ENCODE measurements around the gene NCOA3. TPM values are rescaled to one million over a fixed set of nuclear protein-coding genes. Genes with fewer than 3 reads are reported as not detected.
"Not testable (repeated sequence)": the region's sequence is repeated elsewhere in the genome, so short reads cannot be mapped to it uniquely, and the experiment has no call there.

Gene NCOA3
- total RNA-seq, 1 experiment from 2014 or later = 96.7 TPM

- peak overlapping the region; percentile 48 for H3K27ac Mint-ChIP-seq (ENCODE audit: unreplicated experiment)
- TF ChIP-seq, protein P1, sequence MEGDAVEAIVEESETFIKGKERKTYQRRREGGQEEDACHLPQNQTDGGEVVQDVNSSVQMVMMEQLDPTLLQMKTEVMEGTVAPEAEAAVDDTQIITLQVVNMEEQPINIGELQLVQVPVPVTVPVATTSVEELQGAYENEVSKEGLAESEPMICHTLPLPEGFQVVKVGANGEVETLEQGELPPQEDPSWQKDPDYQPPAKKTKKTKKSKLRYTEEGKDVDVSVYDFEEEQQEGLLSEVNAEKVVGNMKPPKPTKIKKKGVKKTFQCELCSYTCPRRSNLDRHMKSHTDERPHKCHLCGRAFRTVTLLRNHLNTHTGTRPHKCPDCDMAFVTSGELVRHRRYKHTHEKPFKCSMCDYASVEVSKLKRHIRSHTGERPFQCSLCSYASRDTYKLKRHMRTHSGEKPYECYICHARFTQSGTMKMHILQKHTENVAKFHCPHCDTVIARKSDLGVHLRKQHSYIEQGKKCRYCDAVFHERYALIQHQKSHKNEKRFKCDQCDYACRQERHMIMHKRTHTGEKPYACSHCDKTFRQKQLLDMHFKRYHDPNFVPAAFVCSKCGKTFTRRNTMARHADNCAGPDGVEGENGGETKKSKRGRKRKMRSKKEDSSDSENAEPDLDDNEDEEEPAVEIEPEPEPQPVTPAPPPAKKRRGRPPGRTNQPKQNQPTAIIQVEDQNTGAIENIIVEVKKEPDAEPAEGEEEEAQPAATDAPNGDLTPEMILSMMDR (IDR thresholded peaks at IDR 0.05; ENCODE audit: insufficient read depth in 1 of 2, low read depth in 1 of 2, low read length in 1 of 2, severe bottlenecking in 1 of 2, unreplicated experiment in 1 of 2) = peak in 1 of 2 experiments; percentile 7
- CTCF ChIA-PET = interaction anchor here (0.7 to 2.1 kb wide), 10 partner anchors 9 to 297 kb away, joined by 3 to 27 read pairs (median 5); partner anchors contain the start of gene NCOA3
These were observed 8.3 kb upstream of the NCOA3 start for GRCh38 chr20:47493175-47493962.

GRCh38 chr20:47493963-47494293 lies 7.8 kb upstream of the NCOA3 start:
- no TSS peak for BruUV-seq (replicated peaks)
- TF ChIP-seq, protein P1 (IDR thresholded peaks at IDR 0.05; ENCODE audit: insufficient read depth in 1 of 2, low read depth in 1 of 2, low read length in 1 of 2, severe bottlenecking in 1 of 2, unreplicated experiment in 1 of 2) = no peak
- no peaks in the 10 kb centered on the region for H3K27me3 ChIP-seq (replicated peaks; ENCODE audit: control insufficient read depth, insufficient read depth, low read length)
- Mint-ChIP-seq H3K27ac (ENCODE audit: unreplicated experiment) (peak overlapping the region; percentile 48), H3K4me3 (ENCODE audit: unreplicated experiment) (peak overlapping the region; percentile 54), H3K9me3 (ENCODE audit: unreplicated experiment) (no peaks in the 10 kb centered on the region), H3K27me3 (ENCODE audit: insufficient read depth, unreplicated experiment) (no peaks in the 10 kb centered on the region), H3K36me3 (ENCODE audit: insufficient read depth, unreplicated experiment) (peaks cover 5% of the 10 kb centered on the region), H3K4me1 (ENCODE audit: low read depth, unreplicated experiment) (peaks cover 28% of the 10 kb centered on the region)
- ChIA-PET CTCF (interaction anchor here (0.6 to 2.1 kb wide), 10 partner anchors 8 to 127 kb away, joined by 3 to 27 read pairs (median 5); partner anchors contain the start of gene NCOA3), POLR2A (interaction anchor here (1.0 to 1.7 kb wide), 5 partner anchors 8 to 121 kb away, joined by 3 to 73 read pairs (median 7); partner anchors contain the start of gene NCOA3)
- intact Hi-C loops (cut with micrococcal nuclease; ENCODE audit: unreplicated experiment) = loop anchor here (1.0 kb wide), 3 partner anchors 7 to 53 kb away; partner anchors contain the start of gene NCOA3
- no peaks in the 10 kb centered on the region for H3K36me3 ChIP-seq (ENCODE audit: control insufficient read depth, insufficient read depth, low read length)
- DNase-seq = peak; percentile 68 to 85
- peaks cover 23% of the 10 kb centered on the region for H3K4me1 ChIP-seq
- H3K4me3 ChIP-seq (ENCODE audit: low read depth, low read length) = no peak overlapping the region
- H3K9me3 ChIP-seq = no peaks in the 10 kb centered on the region

More at GRCh38 chr20:47493175-47493962, 8.3 kb upstream of the NCOA3 start:
- Histone ChIP-seq H3K27me3 (replicated peaks; ENCODE audit: control insufficient read depth, insufficient read depth, low read length) (no peaks in the 10 kb centered on the region), H3K9me3 (no peaks in the 10 kb centered on the region), H3K4me1 (peaks cover 23% of the 10 kb centered on the region), H3K4me3 (ENCODE audit: low read depth, low read length) (peak overlapping the region; percentile 11; the same call in 1 of the 2 replicates), H3K36me3 (ENCODE audit: control insufficient read depth, insufficient read depth, low read length) (no peaks in the 10 kb centered on the region)
- Mint-ChIP-seq H3K36me3 (ENCODE audit: insufficient read depth, unreplicated experiment) (peaks cover 5% of the 10 kb centered on the region), H3K9me3 (ENCODE audit: unreplicated experiment) (no peaks in the 10 kb centered on the region), H3K4me1 (ENCODE audit: low read depth, unreplicated experiment) (peaks cover 25% of the 10 kb centered on the region), H3K4me3 (ENCODE audit: unreplicated experiment) (peak overlapping the region; percentile 54), H3K27me3 (ENCODE audit: insufficient read depth, unreplicated experiment) (no peaks in the 10 kb centered on the region)
- BruUV-seq (replicated peaks) = no TSS peak
- POLR2A ChIA-PET = interaction anchor here (0.8 to 1.7 kb wide), 6 partner anchors 9 to 136 kb away, joined by 3 to 73 read pairs (median 6); partner anchors contain the start of genes NCOA3 and ZMYND8
- DNase-seq = peak; percentile 86
- intact Hi-C loops (cut with micrococcal nuclease; ENCODE audit: unreplicated experiment) = loop anchor here (1.0 kb wide), 3 partner anchors 8 to 52 kb away; partner anchors contain the start of gene NCOA3

- H3K4me3 Mint-ChIP-seq (ENCODE audit: unreplicated experiment); H3K27ac Mint-ChIP-seq (ENCODE audit: unreplicated experiment); H3K36me3 ChIP-seq (ENCODE audit: control insufficient read depth, insufficient read depth, low read length); H3K9me3 Mint-ChIP-seq (ENCODE audit: unreplicated experiment); H3K36me3 Mint-ChIP-seq (ENCODE audit: insufficient read depth, unreplicated experiment); intact Hi-C loops (cut with micrococcal nuclease; ENCODE audit: unreplicated experiment); DNase-seq; BruUV-seq (replicated peaks); H3K27me3 Mint-ChIP-seq (ENCODE audit: insufficient read depth, unreplicated experiment); H3K9me3 ChIP-seq; H3K4me3 ChIP-seq (ENCODE audit: low read depth, low read length); H3K27me3 ChIP-seq (replicated peaks; ENCODE audit: control insufficient read depth, insufficient read depth, low read length); POLR2A ChIA-PET: not testable (repeated sequence)
- CTCF ChIA-PET = interaction anchor here (0.6 to 2.1 kb wide), 2 partner anchors 30 to 51 kb away, joined by 4 to 9 read pairs; no protein-coding TSS in a partner anchor
- peaks cover 28% of the 10 kb centered on the region for H3K4me1 Mint-ChIP-seq (ENCODE audit: low read depth, unreplicated experiment)
- peaks cover 23% of the 10 kb centered on the region for H3K4me1 ChIP-seq
These were observed 7.1 kb upstream of the NCOA3 start for GRCh38 chr20:47494606-47495005.
